NCI-H1092 (cell line): ENCODE measurements around the gene SERPINE2.
A peak's percentile ranks its signal among the peaks of the same experiment; 100 is the strongest.

Experiments
- DNase-seq: peaks from one replicate; lab custom pipeline; 2025; lab: John Stamatoyannopoulos, UW

SERPINE2 gene

GRCh38 chr2:224046752-224047151 is 7.7 kb upstream of the SERPINE2 start:
- no peak for DNase-seq

DNA sequence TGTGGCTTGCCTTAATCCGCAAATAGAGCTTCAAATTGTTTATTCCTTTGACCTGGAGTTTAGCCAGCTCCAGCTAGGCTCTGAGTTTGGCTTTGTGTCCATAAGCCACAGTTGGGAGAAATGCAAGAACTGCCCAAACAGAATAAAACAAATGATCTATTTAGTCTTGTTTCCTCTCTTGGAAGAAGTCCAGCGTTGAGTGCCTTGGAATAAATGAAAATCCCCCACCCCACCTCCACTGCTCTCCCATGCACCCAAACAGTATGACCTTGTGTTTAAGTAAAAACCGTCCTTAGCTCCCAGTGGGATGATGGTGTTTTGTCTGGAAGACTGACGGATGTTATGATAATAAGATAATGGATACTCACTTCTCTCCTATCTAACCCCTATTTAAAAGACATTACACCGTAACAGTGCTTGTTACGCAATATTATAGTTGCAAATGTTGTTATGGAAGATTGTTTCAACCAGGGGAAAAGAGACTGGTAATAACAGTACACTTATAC is 3.2 kb upstream of the SERPINE2 start:
- peak; percentile 8 for DNase-seq

DNA sequence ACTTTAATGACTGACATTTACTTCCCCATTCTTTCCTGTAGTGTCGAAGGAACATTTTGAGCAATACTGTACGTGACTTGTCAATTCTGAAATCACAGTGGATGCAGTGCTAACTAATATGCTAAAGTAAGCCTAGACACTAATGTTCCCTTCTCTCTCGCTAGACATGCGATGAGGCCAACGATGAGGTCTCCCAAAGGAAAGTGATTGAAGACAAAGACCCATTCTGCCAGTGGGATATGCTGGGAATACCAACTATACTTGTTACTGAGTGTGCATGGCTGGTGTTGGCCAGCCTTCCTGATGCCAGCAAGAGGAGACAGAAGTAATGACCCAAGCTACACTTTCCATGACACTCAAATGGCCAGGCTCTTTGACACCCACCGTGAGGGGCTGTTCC is 2.5 kb upstream of the SERPINE2 start:
- no peak for DNase-seq

GRCh38 chr2:224040753-224041152 is 1.7 kb upstream of the SERPINE2 start:
- DNase-seq = no peak

- DNase-seq = no peak
These were observed 819 bp upstream of the SERPINE2 start for GRCh38 chr2:224039770-224040440.

GRCh38 chr2:224038830-224039079 is 331 bp downstream of the SERPINE2 start:
- DNase-seq = no peak

GRCh38 chr2:224038049-224038829 is 847 bp downstream of the SERPINE2 start:
- no peak for DNase-seq

- no peak for DNase-seq
These were observed 2.2 kb downstream of the SERPINE2 start for GRCh38 chr2:224036731-224037361.

DNA sequence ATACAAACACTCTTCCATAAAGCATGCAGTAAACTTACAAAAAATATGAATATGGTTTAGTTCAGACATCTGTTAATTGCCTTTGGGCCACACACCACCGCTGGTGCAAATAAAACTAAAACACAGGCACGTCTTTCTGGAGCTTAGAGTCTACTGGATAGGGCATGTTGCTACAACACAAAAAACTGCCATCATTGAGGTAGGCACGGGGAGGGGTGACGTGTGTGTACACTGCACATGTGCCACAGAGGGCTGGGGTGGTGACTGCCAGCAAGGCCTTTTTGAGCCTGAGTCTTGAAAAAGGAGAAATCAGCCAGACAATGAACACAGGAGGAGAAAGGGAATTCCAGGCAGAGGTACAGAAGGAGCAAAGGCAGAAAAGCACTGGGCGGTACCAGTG is 5.1 kb downstream of the SERPINE2 start:
- DNase-seq = no peak

GRCh38 chr2:224033601-224034000 is 5.5 kb downstream of the SERPINE2 start:
- DNase-seq = no peak

- no peak for DNase-seq
These were observed 6.8 kb downstream of the SERPINE2 start for GRCh38 chr2:224032283-224032682.

DNA sequence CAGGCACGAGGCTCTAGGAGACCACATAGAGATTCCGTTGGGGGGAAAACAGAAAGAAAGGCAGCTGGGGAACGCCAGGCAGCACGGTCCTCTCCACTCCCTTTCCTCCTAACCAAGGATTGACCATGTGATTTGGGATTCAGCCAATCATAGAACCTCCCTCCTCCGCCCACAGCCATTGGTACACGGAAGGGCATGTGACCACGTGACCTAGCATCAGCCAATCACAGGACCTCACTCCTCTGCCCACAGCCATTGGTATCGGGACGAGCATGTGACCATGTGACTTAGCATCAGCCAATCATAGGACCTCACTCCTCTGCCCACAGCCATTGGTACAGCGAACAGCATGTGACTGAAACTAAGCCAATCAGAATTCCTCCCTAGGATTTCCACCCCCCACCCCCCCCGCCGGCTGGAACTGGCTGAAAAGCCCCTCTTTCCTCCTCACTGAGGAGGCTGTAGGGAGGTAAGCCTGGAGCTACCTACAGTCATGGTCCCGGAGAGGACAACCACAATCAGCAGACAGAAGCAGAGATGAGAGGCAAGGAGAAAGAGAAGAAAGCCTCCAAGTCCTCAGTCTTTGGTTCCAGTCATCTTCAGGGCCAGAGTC is 7.6 kb downstream of the SERPINE2 start:
- DNase-seq = no peak

- DNase-seq = no peak
These were observed 8.3 kb downstream of the SERPINE2 start for GRCh38 chr2:224030786-224031185.

GRCh38 chr2:224029876-224030275 is 9.2 kb downstream of the SERPINE2 start:
- no peak for DNase-seq

DNA sequence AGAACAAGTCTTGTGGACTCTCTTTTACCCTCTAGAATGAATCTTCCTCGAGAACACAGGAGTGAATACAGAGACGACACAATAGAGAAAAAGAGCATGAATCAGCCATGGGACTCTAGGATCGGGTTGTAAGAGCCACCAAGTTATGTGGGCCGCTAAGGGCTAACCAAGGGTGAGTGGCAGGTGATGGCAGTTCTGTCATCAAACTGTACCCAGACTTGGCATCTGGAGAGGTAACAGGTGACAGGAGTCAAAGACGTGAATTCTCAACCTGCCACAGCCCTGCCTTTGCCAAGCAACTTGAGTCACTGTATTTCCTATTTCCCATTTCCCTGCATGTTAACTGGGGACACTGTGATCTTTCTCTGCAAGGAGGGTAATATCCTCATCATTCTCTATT is 11.2 kb downstream of the SERPINE2 start:
- no peak for DNase-seq

DNA sequence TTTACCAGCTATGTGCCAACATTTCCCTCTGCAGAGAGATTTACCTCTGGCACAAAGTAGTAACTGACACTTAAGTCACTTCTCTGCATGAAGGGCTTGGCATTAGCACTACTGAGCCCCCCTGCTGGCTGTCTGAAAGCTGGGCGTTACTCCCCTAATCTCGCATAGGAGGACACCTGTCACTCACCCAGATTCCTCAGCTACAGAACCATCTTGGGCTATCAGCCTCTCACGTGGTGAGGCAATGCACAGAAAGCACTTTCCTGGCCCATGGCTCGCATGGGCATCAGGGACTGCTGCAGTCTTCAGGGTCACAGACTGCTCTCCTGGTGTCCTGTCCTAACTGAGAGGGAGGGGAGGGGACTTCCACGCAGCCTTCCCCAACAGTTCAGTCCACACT is 12.0 kb downstream of the SERPINE2 start:
- no peak for DNase-seq

DNA sequence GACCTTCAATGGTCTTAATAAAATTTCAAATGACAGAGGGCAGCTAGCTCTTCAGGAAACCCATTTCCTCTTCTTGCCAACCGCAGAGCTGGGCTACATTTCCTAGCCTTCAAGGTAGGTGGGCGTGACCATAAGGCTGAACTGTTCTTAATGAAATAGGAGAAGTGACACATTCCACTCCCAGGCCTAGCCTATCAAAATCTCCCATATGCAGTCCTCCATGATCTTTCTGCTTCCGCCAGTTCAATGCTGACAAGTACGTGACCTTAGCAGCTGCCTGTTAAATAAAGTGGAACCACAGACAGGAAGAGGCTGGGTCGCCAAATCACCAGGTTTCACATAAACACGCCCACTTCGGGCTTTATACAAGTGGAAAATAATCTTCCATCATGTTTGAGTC is 13.2 kb downstream of the SERPINE2 start:
- DNase-seq = no peak

DNA sequence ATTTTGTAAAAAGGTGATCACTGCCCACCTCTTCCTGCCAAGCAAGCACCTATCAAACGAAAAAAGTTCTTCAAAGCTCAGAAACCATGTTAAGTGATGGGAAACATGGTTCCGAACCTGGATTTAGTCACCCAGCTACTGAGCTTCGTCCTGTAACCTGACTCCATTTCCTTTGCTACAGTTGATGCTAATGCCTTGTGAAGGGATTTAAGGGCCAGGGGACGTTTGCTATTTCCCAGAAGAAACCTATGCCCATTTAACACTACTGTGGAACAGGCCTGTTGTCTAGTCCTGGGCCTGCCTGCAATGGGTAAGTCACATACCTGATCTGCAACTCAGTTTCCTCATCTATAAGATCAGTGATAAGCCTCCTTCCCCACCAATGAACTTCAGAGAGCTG is 14.8 kb downstream of the SERPINE2 start:
- DNase-seq = no peak

GRCh38 chr2:224023188-224023587 is 15.9 kb downstream of the SERPINE2 start:
- DNase-seq = no peak

- DNase-seq = no peak
These were observed 16.6 kb downstream of the SERPINE2 start for GRCh38 chr2:224022486-224022885.

GRCh38 chr2:224020523-224020922 is 18.6 kb downstream of the SERPINE2 start:
- no peak for DNase-seq

DNA sequence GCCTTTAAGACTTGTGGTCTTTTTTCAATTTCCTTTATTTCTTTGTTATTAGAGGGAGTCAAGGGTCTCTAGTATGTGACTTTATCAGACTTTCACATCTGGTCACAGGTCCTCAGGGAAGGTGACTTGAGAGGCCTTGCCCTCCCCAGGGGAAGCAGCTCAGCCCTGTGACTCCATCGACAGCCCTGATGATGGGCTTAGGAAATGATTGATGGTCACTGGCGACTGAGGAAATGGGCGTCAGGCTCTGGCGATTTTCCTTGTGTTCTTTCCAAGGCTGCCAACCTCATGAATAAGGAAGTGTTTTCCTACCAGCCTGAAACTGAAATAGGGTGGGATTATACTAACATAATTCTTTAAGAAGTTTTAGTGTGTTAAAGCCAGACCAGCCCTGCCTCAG is 21.1 kb downstream of the SERPINE2 start:
- no peak for DNase-seq

GRCh38 chr2:224016963-224017362 is 22.1 kb downstream of the SERPINE2 start:
- no peak for DNase-seq
